NT2/D1 (cell line): ENCODE data around the gene RNU6-1.

Source experiments
- DNase-seq: peaks from one replicate; pipeline ENCODE4 v3.0.0-alpha.2; 2011; ENCODE audit warnings: low read depth, low spot score
- H3K27me3 ChIP-seq: 2 replicates; pipeline ENCODE4 v1.6.0; 2011; ENCODE audit warnings: mild to moderate bottlenecking; ENCODE audit not compliant: insufficient read length, insufficient read depth
- H3K36me3 ChIP-seq: 2 replicates; pipeline ENCODE4 v1.6.1; 2011; ENCODE audit warnings: mild to moderate bottlenecking, low read length, mixed read lengths; ENCODE audit not compliant: insufficient read depth, insufficient read length
- H3K4me1 ChIP-seq: 2 replicates; pipeline ENCODE4 v1.5.1; 2011; ENCODE audit not compliant: insufficient read depth, insufficient read length
- H3K4me3 ChIP-seq: 2 replicates; pipeline ENCODE4 v1.5.1; 2011; ENCODE audit warnings: low read depth; ENCODE audit not compliant: insufficient read length
- H3K9ac ChIP-seq: 2 replicates; pipeline ENCODE4 v1.6.0; 2011; ENCODE audit warnings: low read depth; ENCODE audit not compliant: insufficient read length
- H3K9me3 ChIP-seq: 2 replicates; pipeline ENCODE4 v1.5.1; 2011; ENCODE audit warnings: mild to moderate bottlenecking, low read length; ENCODE audit not compliant: insufficient read depth
- SUZ12 ChIP-seq: IDR thresholded peaks from 2 replicates; pipeline ENCODE4 v1.6.1; 2011; ENCODE audit not compliant: insufficient read length, insufficient read depth; ENCODE audit errors: extremely low read depth
- YY1 ChIP-seq: IDR thresholded peaks from 2 replicates; pipeline ENCODE4 v1.6.1; 2011; ENCODE audit not compliant: insufficient read length, insufficient read depth
- ZNF274 ChIP-seq: IDR thresholded peaks from 2 replicates; pipeline ENCODE4 v1.6.1; 2011; ENCODE audit warnings: mild to moderate bottlenecking, low read depth, low read length

The RNU6-1 gene

DNA sequence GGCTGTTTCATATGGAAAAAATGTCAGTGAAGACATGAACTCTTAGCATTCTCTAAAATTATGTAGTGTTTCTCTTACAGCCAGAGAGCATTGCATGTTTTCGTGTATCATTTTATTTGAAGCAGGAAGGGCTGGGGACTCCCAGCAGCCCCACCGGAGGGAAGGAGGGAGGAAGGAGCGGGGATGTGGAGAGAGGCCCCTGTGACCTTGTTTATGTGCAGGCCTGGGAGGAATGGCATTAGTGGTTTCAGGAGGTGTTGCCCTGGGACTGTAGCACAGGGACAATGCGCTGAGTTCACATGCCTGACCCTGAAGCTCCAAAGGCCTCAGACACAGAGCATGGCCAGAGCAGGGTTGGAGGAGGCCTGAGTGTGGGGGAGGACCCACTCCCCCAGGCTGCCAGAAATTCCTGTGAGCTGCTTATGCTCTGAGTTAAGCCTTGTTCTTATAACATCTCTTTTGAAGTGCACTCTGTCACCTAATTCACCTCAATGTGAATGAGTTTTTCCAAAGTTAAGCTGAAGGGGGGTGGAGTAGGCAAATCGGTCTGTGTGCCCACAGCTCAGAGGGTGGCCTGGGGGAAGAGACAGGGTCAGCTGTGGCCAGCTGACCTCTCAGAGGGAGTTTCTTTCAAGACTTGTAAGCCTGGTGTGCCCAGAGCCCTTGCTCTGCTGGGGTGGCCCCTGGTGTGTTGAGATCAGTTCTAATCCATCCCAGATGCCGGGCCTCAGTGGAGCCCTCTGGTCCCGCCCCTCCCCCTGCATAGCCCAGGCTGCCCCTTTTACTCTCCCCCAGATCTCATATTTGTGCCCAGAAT is 3.9 kb upstream of the RNU6-1 start:
- DNase-seq: no peak
- Histone ChIP-seq H3K4me3 (no peak overlapping the region), H3K9me3 (no peaks in the 10 kb centered on the region), H3K4me1 (peaks cover 13% of the 10 kb centered on the region), H3K27me3 (no peaks in the 10 kb centered on the region), H3K36me3 (no peaks in the 10 kb centered on the region), H3K9ac (peak overlapping the region; percentile 59)
- TF ChIP-seq YY1 (no peak), ZNF274 (no peak), SUZ12 (no peak)

DNA sequence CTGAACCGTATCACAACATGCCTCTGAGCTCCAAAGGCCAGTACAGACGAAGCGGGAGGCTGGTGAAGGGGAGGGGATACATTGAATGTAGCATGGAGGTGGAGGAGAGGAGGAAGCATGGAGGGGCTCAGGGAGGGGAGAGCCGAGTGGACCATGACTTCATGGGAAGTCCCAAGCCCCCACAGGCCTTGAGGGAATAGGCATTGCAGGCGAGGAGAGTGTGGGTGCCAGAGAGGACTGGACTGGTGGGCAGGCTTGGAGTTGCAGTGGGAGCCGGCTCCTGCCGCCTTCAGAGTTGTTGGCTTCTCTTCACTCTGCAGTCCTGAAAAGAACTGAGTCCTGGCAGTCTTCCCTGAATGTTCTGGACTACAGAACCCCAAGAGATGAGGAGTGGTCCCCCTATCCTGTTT is 3.3 kb upstream of the RNU6-1 start:
- peak overlapping the region; percentile 50 for H3K9ac ChIP-seq
- H3K4me3 ChIP-seq: no peak overlapping the region
- peaks cover 13% of the 10 kb centered on the region for H3K4me1 ChIP-seq
- peaks cover 6% of the 10 kb centered on the region for H3K27me3 ChIP-seq
- no peak for TF ChIP-seq ZNF274
- TF ChIP-seq SUZ12: no peak
- TF ChIP-seq YY1: no peak
- H3K9me3 ChIP-seq: no peaks in the 10 kb centered on the region
- no peaks in the 10 kb centered on the region for H3K36me3 ChIP-seq
- DNase-seq: no peak

DNA sequence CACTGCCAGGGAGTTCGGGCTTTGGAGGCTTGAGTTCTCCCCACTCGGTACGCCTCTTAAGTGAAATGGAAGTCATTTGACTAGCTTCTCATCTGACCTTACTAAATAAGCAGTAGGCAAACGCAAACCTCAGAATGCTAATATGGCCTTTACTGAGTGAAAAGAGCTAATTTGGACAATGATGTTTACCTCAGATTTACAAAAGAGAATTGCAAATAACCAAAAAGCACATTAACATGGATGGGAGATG is 1.6 kb upstream of the RNU6-1 start:
- DNase-seq: no peak
- Histone ChIP-seq H3K9me3 (no peaks in the 10 kb centered on the region), H3K4me1 (peaks cover 15% of the 10 kb centered on the region), H3K9ac (peak overlapping the region; percentile 84), H3K36me3 (no peaks in the 10 kb centered on the region), H3K27me3 (peaks cover 20% of the 10 kb centered on the region), H3K4me3 (peak overlapping the region; percentile 81)
- TF ChIP-seq SUZ12 (no peak), YY1 (no peak), ZNF274 (no peak)

DNA sequence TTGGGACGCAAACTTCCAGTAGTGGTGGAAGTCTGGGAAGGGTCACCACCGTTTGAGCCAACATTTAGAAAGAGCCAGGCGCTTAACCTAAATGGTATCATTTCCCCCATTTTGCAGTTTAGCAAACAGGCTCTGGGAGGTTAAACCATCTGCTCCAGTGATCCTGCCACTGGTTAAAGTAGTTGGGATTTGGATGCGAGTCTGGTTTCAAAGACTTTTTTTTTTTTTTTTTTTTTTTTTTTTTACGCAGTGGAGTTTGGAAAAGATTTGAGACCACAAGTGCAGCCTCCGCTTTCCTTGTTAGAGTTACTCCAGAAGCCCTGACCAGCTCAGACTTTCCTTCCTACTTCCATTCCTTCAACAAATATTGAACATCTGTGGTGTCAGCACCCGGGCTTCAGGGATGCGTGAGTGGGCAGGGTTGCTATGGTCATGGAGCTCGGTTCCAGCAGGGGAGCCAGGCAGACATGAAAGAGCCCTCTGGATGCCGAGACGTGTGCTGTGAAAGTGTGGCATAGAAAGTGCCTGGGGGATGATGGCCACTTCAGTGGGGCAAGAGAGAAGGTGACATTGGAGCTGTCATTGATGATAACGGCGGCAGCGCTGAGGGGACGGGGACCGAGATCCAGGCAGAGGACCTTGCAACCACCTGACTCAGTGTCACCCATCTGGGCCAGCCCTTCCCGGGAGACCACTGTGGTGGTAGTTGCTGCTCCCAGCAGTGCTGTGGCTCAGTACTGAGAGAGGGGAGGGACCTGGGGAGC is 1.1 kb upstream of the RNU6-1 start:
- TF ChIP-seq SUZ12 (no peak), ZNF274 (no peak), YY1 (no peak)
- H3K27me3 ChIP-seq: peaks cover 23% of the 10 kb centered on the region
- H3K4me3 ChIP-seq: peak overlapping the region; percentile 81
- no peaks in the 10 kb centered on the region for H3K36me3 ChIP-seq
- peak overlapping the region; percentile 84 for H3K9ac ChIP-seq
- DNase-seq: no peak
- H3K4me1 ChIP-seq: peaks cover 15% of the 10 kb centered on the region
- no peaks in the 10 kb centered on the region for H3K9me3 ChIP-seq

DNA sequence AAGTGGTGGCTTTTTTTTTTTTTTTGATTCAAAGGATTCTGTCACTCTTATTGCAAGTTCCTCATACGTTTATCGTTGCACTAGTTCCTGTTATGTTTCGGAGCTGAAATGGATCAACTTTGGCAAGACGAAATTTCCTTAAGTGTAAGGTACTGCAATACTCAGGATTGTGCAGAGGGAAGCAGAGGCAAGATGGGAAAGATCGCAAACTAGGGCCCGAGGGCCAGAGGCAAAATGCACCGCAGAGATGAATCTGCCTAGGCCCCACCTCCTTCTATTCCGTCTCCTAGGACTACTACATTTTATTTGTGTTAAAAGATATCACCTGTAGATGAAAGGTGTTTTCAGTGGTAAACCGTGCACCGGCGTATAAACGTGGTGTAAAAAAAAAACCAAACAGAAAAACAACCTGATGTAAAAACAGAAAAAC is 331 bp downstream of the RNU6-1 start:
- TF ChIP-seq YY1: no peak
- no peak for TF ChIP-seq ZNF274
- no peak for TF ChIP-seq SUZ12
- no peaks in the 10 kb centered on the region for H3K9me3 ChIP-seq
- H3K27me3 ChIP-seq: peaks cover 38% of the 10 kb centered on the region
- no peak for DNase-seq
- H3K4me1 ChIP-seq: peaks cover 18% of the 10 kb centered on the region
- peak overlapping the region; percentile 12 for H3K9ac ChIP-seq
- H3K4me3 ChIP-seq: peak overlapping the region; percentile 45
- no peaks in the 10 kb centered on the region for H3K36me3 ChIP-seq

DNA sequence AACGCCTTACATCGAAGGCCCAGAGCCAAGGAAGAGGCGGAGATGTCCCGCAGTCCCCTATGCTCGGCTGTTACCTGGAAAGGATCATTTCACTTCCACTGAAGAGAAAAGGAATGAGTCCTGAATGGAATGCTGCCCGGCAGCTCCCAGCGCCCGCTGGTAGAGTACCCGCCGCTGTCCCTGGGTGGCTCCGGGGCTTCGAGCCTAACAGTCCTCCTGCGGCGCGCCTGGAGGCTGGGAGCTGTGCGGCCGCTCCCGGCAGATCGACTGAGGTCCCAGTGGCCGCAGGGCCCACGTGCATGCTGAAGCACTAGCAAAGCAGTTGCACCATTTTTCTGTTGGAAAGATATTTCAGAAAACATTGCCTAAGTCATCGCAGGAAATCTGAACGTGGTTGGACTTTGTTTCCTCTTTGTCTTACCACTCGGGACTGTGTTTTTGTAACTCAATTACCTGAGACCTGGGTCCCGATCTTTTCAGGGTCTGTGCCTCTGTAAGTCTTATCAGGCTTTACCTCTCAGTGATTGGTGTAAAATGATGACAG is 984 bp downstream of the RNU6-1 start:
- Histone ChIP-seq H3K9ac (peak overlapping the region; percentile 51), H3K27me3 (peaks cover 44% of the 10 kb centered on the region), H3K4me3 (peak overlapping the region; percentile 36), H3K9me3 (no peaks in the 10 kb centered on the region), H3K4me1 (peaks cover 16% of the 10 kb centered on the region), H3K36me3 (no peaks in the 10 kb centered on the region)
- TF ChIP-seq YY1: no peak
- no peak for DNase-seq

DNA sequence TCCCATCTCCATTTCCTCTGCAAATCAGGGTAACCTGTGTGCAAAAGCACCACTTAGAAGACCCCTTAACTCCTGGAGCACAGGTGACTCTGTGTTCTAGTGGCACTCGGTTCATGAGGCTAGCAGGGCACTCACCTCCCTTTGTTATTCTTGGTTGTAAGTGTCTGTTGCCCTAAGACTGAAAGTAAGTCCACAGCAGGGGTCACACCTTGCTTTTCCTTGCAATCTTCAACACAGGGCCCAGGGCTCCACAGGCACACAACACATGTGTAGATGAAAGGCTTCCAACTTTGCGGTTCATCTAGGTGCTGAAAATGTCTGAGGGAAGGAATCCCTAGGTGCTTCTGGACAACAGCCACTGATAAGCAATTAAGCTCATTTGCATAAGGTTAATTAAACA is 2.9 kb downstream of the RNU6-1 start:
- Histone ChIP-seq H3K9me3 (no peaks in the 10 kb centered on the region), H3K4me3 (no peak overlapping the region), H3K36me3 (no peaks in the 10 kb centered on the region), H3K9ac (no peak overlapping the region), H3K27me3 (peaks cover 63% of the 10 kb centered on the region), H3K4me1 (peaks cover 14% of the 10 kb centered on the region)
- no peak for DNase-seq
- TF ChIP-seq ZNF274 (no peak), YY1 (no peak)
